ENCODE data around the gene TMEM126B.

DNA sequence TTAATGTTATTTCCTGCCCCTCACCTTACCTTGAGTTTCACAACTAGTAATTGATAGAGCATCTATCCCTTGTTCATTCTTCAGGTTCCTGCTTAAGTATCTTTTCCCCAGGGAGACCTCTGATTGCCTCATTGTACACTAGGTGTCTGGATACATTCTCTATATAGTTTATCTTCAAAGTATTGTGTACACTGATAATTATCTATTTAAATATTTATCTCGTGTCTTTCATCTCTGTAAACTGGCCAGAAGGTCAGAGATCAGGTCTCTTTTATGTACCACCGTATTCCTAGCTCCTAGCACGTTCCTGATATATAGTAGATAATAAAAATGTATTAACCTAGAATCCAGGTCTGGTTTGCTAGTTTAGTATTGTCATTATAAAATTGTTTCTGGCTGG lies 6.4 kb downstream of the TMEM126B start:
- TF ChIP-seq CTCF (IDR thresholded peaks at IDR 0.05) (no peak), EP300 (IDR thresholded peaks at IDR 0.05; ENCODE audit: low read depth) (no peak)

All from transverse colon (tissue), 3 donors.